ENCODE data around the gene ENOX1.

The ENOX1 gene

GRCh38 chr13:43786766-43787517, at the start of gene ENOX1:
ENOX1 (minus strand) TSS chr13:43786972.
- peak; percentile 80 for DNase-seq (ENCODE audit: low read depth)

GRCh38 chr13:43835701-43836100, 48.9 kb upstream of the ENOX1 start:
- peak; percentile 86 for DNase-seq (ENCODE audit: low read depth)

GRCh38 chr13:43831088-43831487, 44.3 kb upstream of the ENOX1 start:
- peak; percentile 88 for DNase-seq (ENCODE audit: low read depth)

GRCh38 chr13:43830497-43830881, 43.7 kb upstream of the ENOX1 start:
- peak; percentile 96 for DNase-seq (ENCODE audit: low read depth)

GRCh38 chr13:43824656-43825055, 37.9 kb upstream of the ENOX1 start:
- peak; percentile 33 for DNase-seq (ENCODE audit: low read depth)

- DNase-seq (ENCODE audit: low read depth) = no peak
These were observed 36.2 kb upstream of the ENOX1 start for GRCh38 chr13:43822969-43823368.

- DNase-seq (ENCODE audit: low read depth) = no peak
These were observed 29.7 kb upstream of the ENOX1 start for GRCh38 chr13:43816401-43816889.

GRCh38 chr13:43815204-43815603, 28.4 kb upstream of the ENOX1 start:
- peak; percentile 71 for DNase-seq (ENCODE audit: low read depth)

GRCh38 chr13:43808676-43809075, 21.9 kb upstream of the ENOX1 start:
- DNase-seq (ENCODE audit: low read depth) = no peak

- DNase-seq (ENCODE audit: low read depth) = peak; percentile 17
These were observed 18.9 kb upstream of the ENOX1 start for GRCh38 chr13:43805681-43806128.

GRCh38 chr13:43805071-43805468, 18.3 kb upstream of the ENOX1 start:
- DNase-seq (ENCODE audit: low read depth) = peak; percentile 96

GRCh38 chr13:43804461-43805070, 17.8 kb upstream of the ENOX1 start:
- peak; percentile 78 for DNase-seq (ENCODE audit: low read depth)

- DNase-seq (ENCODE audit: low read depth) = no peak
These were observed 15.7 kb upstream of the ENOX1 start for GRCh38 chr13:43802511-43802910.

- no peak for DNase-seq (ENCODE audit: low read depth)
These were observed 14.1 kb upstream of the ENOX1 start for GRCh38 chr13:43800828-43801227.

GRCh38 chr13:43799191-43799590, 12.4 kb upstream of the ENOX1 start:
- no peak for DNase-seq (ENCODE audit: low read depth)

GRCh38 chr13:43797869-43798268, 11.1 kb upstream of the ENOX1 start:
- peak; percentile 9 for DNase-seq (ENCODE audit: low read depth)

GRCh38 chr13:43797159-43797558, 10.4 kb upstream of the ENOX1 start:
- no peak for DNase-seq (ENCODE audit: low read depth)

- DNase-seq (ENCODE audit: low read depth) = no peak
These were observed 7.6 kb upstream of the ENOX1 start for GRCh38 chr13:43794416-43794815.

- peak; percentile 17 for DNase-seq (ENCODE audit: low read depth)
These were observed 5.5 kb upstream of the ENOX1 start for GRCh38 chr13:43792076-43792881.

- peak; percentile 66 for DNase-seq (ENCODE audit: low read depth)
These were observed 1.2 kb upstream of the ENOX1 start for GRCh38 chr13:43787997-43788396.

GRCh38 chr13:43787518-43787891, 733 bp upstream of the ENOX1 start:
- DNase-seq (ENCODE audit: low read depth) = peak; percentile 4

GRCh38 chr13:43786472-43786765, 353 bp downstream of the ENOX1 start:
- DNase-seq (ENCODE audit: low read depth) = no peak
